IMR-90 (cell line): ENCODE data around the gene MAPKAP1. TPM values are rescaled to one million over a fixed set of nuclear protein-coding genes. Genes with fewer than 3 reads are reported as not detected.

Experiments used
- ATAC-seq: fragments of 200-7000 bp; cut with Tn5 transposase; 2 replicates; pipeline ENCODE4 v1.9.1; 2020; ENCODE audit warnings: low read depth, mild to moderate bottlenecking, moderate library complexity
- BruUV-seq: library from RNA; stranded (reverse); fragments of 400-500 nt; replicated peaks from 2 replicates; lab custom pipeline; 2021; lab: Mats Ljungman, UMichigan
- CTCF ChIA-PET: fragments of 300-600 bp; formaldehyde crosslinking; extraction: SDS; loops from one replicate; lab custom pipeline; 2021; ENCODE audit warnings: antibody characterized with exemption; lab: Yijun Ruan, JAX
- POLR2A ChIA-PET: fragments of 300-600 bp; sonication (Branson Sonifier 250); formaldehyde crosslinking; loops from one replicate; lab custom pipeline; 2022; ENCODE audit warnings: antibody characterized with exemption; ENCODE audit not compliant: unreplicated experiment; lab: Charles Lee
- DNase-seq: peaks from one replicate; pipeline ENCODE4 v3.0.0; 2013
- H2AFZ ChIP-seq: replicated peaks from 2 replicates; pipeline ENCODE3; 2013; ENCODE audit warnings: low read length, mild to moderate bottlenecking; ENCODE audit not compliant: poor library complexity
- H2AK5ac ChIP-seq: 2 replicates; pipeline ENCODE4 v1.6.1; 2013; ENCODE audit warnings: low read depth, low read length, inconsistent platforms
- H2AK9ac ChIP-seq: replicated peaks from 2 replicates; pipeline ENCODE3; 2013; ENCODE audit warnings: mild to moderate bottlenecking, low read depth, low read length, moderate library complexity; ENCODE audit not compliant: poor library complexity
- H2BK120ac ChIP-seq: 2 replicates; pipeline ENCODE4 v1.6.1; 2013; ENCODE audit warnings: low read depth, low read length, inconsistent platforms
- H2BK15ac ChIP-seq: 3 replicates; pipeline ENCODE4 v1.6.1; 2013; ENCODE audit warnings: low read depth, low read length, inconsistent platforms
- H2BK20ac ChIP-seq: 2 replicates; pipeline ENCODE4 v1.6.1; 2013; ENCODE audit warnings: low read depth, mild to moderate bottlenecking, inconsistent platforms, low read length, moderate library complexity
- H2BK5ac ChIP-seq: 2 replicates; pipeline ENCODE4 v1.6.1; 2013; ENCODE audit warnings: mild to moderate bottlenecking, low read depth, low read length, inconsistent platforms; ENCODE audit not compliant: poor library complexity, severe bottlenecking
- H3K14ac ChIP-seq: replicated peaks from 2 replicates; pipeline ENCODE4 v1.6.1; 2013; ENCODE audit warnings: low read depth, low read length, inconsistent platforms
- H3K18ac ChIP-seq: 2 replicates; pipeline ENCODE4 v1.6.1; 2013; ENCODE audit warnings: low read depth, low read length, control low read depth
- H3K23ac ChIP-seq: 2 replicates; pipeline ENCODE4 v1.6.1; 2013; ENCODE audit warnings: low read depth, low read length, inconsistent platforms
- H3K27ac ChIP-seq: 2 replicates; pipeline ENCODE4 v1.5.1; 2013; ENCODE audit warnings: mild to moderate bottlenecking, control low read depth, low read length; ENCODE audit not compliant: insufficient read depth
- H3K27me3 ChIP-seq: 2 replicates; pipeline ENCODE4 v1.6.1; 2013; ENCODE audit warnings: low read length; ENCODE audit not compliant: control insufficient read depth, insufficient read depth
- H3K36me3 ChIP-seq: 2 replicates; pipeline ENCODE4 v1.6.1; 2013; ENCODE audit warnings: low read length, mixed read lengths; ENCODE audit not compliant: control insufficient read depth, insufficient read depth
- H3K4ac ChIP-seq: 2 replicates; pipeline ENCODE4 v1.6.1; 2013; ENCODE audit warnings: low read depth, low read length, inconsistent platforms
- H3K4me1 ChIP-seq: 2 replicates; pipeline ENCODE4 v1.6.1; 2013; ENCODE audit warnings: low read length, mixed read lengths; ENCODE audit not compliant: control insufficient read depth, insufficient read depth
- H3K4me2 ChIP-seq: 2 replicates; pipeline ENCODE4 v1.6.1; 2013; ENCODE audit warnings: low read depth, mild to moderate bottlenecking, control low read depth, low read length, moderate library complexity
- H3K4me3 ChIP-seq: 2 replicates; pipeline ENCODE4 v1.5.1; 2013; ENCODE audit warnings: low read depth, mild to moderate bottlenecking, control low read depth, low read length, moderate library complexity; ENCODE audit not compliant: insufficient read depth
- H3K56ac ChIP-seq: 2 replicates; pipeline ENCODE4 v1.6.1; 2013; ENCODE audit warnings: low read length, inconsistent platforms; ENCODE audit not compliant: insufficient read depth; ENCODE audit errors: extremely low read depth
- H3K79me1 ChIP-seq, 2 experiments: 2 replicates each; pipeline ENCODE4 v1.6.1; 2013; ENCODE audit warnings: low read length in 2 of 2, inconsistent platforms in 1 of 2, low read depth in 1 of 2
- H3K9ac ChIP-seq: 2 replicates; pipeline ENCODE4 v1.6.1; 2013; ENCODE audit warnings: low read depth, low read length, control low read depth
- H3K9me1 ChIP-seq: 2 replicates; pipeline ENCODE4 v1.6.1; 2013; ENCODE audit warnings: low read length, inconsistent platforms; ENCODE audit not compliant: insufficient read depth
- H3K9me3 ChIP-seq: 2 replicates; pipeline ENCODE4 v1.6.1; 2013; ENCODE audit warnings: low read length; ENCODE audit not compliant: control insufficient read depth, insufficient read depth
- H4K20me1 ChIP-seq: 2 replicates; pipeline ENCODE4 v1.6.1; 2013; ENCODE audit warnings: low read length, inconsistent platforms; ENCODE audit not compliant: insufficient read depth
- H4K5ac ChIP-seq: 2 replicates; pipeline ENCODE4 v1.6.1; 2013; ENCODE audit warnings: mild to moderate bottlenecking, low read depth, low read length, control low read depth
- H4K8ac ChIP-seq, 2 experiments: 2 replicates each; pipeline ENCODE4 v1.6.1; 2013; ENCODE audit warnings: low read depth in 2 of 2, low read length in 2 of 2, control low read depth in 1 of 2, inconsistent platforms in 1 of 2
- H4K91ac ChIP-seq: 2 replicates; pipeline ENCODE4 v1.6.1; 2013; ENCODE audit warnings: low read depth, low read length, inconsistent platforms; ENCODE audit not compliant: insufficient read depth
- BHLHE40 ChIP-seq: fragments of 150-350 bp; IDR thresholded peaks from 2 replicates; pipeline ENCODE4 v1.6.1; 2016; ENCODE audit warnings: mild to moderate bottlenecking, low read depth, low read length
- CHD1 ChIP-seq: IDR thresholded peaks from 2 replicates; pipeline ENCODE4 v1.6.1; 2012; ENCODE audit warnings: low read depth, low read length, improper control_type of control experiment
- FOS ChIP-seq: fragments of 150-350 bp; IDR thresholded peaks from 2 replicates; pipeline ENCODE4 v1.6.1; 2016; ENCODE audit warnings: low read depth, low read length
- MXI1 ChIP-seq: IDR thresholded peaks from 2 replicates; pipeline ENCODE4 v1.6.1; 2012; ENCODE audit warnings: low read depth, mild to moderate bottlenecking, low read length, moderate library complexity, borderline replicate concordance
- RCOR1 ChIP-seq: IDR thresholded peaks from 2 replicates; pipeline ENCODE4 v1.6.1; 2012; ENCODE audit warnings: mild to moderate bottlenecking, low read length, improper control_type of control experiment; ENCODE audit not compliant: insufficient replicate concordance
- RFX5 ChIP-seq: IDR thresholded peaks from 2 replicates; pipeline ENCODE4 v1.8.0; 2012; ENCODE audit warnings: low read depth, mild to moderate bottlenecking, low read length, moderate library complexity
- SMC3 ChIP-seq: fragments of 150-350 bp; IDR thresholded peaks from 2 replicates; pipeline ENCODE4 v1.6.1; 2016; ENCODE audit warnings: low read depth, mild to moderate bottlenecking, antibody characterized with exemption, low read length, moderate library complexity
- WGBS, 2 experiments: methylation state at CpG; one replicate each; pipeline versions ENCODE4 v1.1.5 to v1.1.7; 2013; ENCODE audit warnings: missing lambda C conversion rate in 2 of 2; ENCODE audit not compliant: insufficient read length in 1 of 2; ENCODE audit errors: extremely low coverage in 2 of 2; 5-methylcytosine and 5-hydroxymethylcytosine counted together
- dilution Hi-C: fragments of 300-500 bp; cut with HindIII; formaldehyde crosslinking; loops from one replicate; pipeline ENCODE4 v1.14.3; 2018; ENCODE audit warnings: low sequenced_read_pairs; ENCODE audit not compliant: unreplicated experiment
- in situ Hi-C: fragments of 300-500 bp; cut with MboI; formaldehyde crosslinking; loops from 3 replicates; pipeline ENCODE4 v1.14.3; 2019; ENCODE audit warnings: low sequenced_read_pairs, inconsistent platforms, mixed read lengths
- intact Hi-C: fragments of 100-400 bp; cut with micrococcal nuclease; formaldehyde crosslinking; loops from 2 replicates; pipeline ENCODE4 v1.10.0; 2022
- polyA plus RNA-seq, 3 experiments: library from polyadenylated mRNA; depleted of rRNA; stranded (reverse); fragments of >200 nt; gene quantifications; 2 replicates each; pipeline ENCODE4 v1.2.3, GENCODE V29; 2012; ENCODE audit warnings: low replicate concordance in 1 of 3
- total RNA-seq: library from RNA; depleted of rRNA; stranded (reverse); fragments of >200 nt; gene quantifications from 2 replicates; pipeline ENCODE4 v1.2.3, GENCODE V29; 2012

MAPKAP1 gene
- total and polyA plus RNA-seq, 2 of the 4 experiments (the other 2 are of a cell fraction): 87.2 to 158 TPM

GRCh38 chr9:125591888-125592287, 115.1 kb downstream of the MAPKAP1 start:
- no peak overlapping the region for H3K23ac ChIP-seq
- no TSS peak for BruUV-seq
- no peak overlapping the region for H2AK5ac ChIP-seq
- DNase-seq (no peak), ATAC-seq (no peak)
- H3K36me3 ChIP-seq: no peaks in the 10 kb centered on the region; the same call in 1 of the 2 replicates
- in situ Hi-C loops: no loop called here
- TF ChIP-seq BHLHE40 (no peak), RFX5 (no peak), FOS (no peak), CHD1 (no peak), SMC3 (no peak), RCOR1 (no peak), MXI1 (no peak)
- peaks cover 26 to 67% of the 10 kb centered on the region in 2 experiments for H3K79me1 ChIP-seq
- no peak overlapping the region for H4K5ac ChIP-seq
- no peak overlapping the region for H2BK20ac ChIP-seq
- no peak overlapping the region; the same call in 1 of the 2 replicates for H3K14ac ChIP-seq
- no peak overlapping the region for H3K56ac ChIP-seq
- no peak overlapping the region for H2BK120ac ChIP-seq
- H3K9me1 ChIP-seq: peaks cover 17% of the 10 kb centered on the region
- H4K8ac ChIP-seq: no peak overlapping the region
- H3K4me3 ChIP-seq: no peak overlapping the region
- H2AK9ac ChIP-seq: no peak overlapping the region
- H3K27ac ChIP-seq: no peak overlapping the region
- peaks cover 2% of the 10 kb centered on the region for H3K4me1 ChIP-seq
- CTCF ChIA-PET: no interaction called here
- no peak overlapping the region for H2BK15ac ChIP-seq
- no peak overlapping the region for H2AFZ ChIP-seq
- dilution Hi-C loops: no loop called here
- no peak overlapping the region for H3K4ac ChIP-seq
- peaks cover 33% of the 10 kb centered on the region for H4K20me1 ChIP-seq
- POLR2A ChIA-PET: no interaction called here
- WGBS, 2 experiments: no CpG with 5 or more reads among the region's 4 CpGs
- no peaks in the 10 kb centered on the region for H3K9me3 ChIP-seq
- no peak overlapping the region for H4K91ac ChIP-seq
- H2BK5ac ChIP-seq: no peak overlapping the region
- H3K27me3 ChIP-seq: no peaks in the 10 kb centered on the region
- intact Hi-C loops: no loop called here
- H3K4me2 ChIP-seq: no peak overlapping the region
- H3K18ac ChIP-seq: no peak overlapping the region
- H3K9ac ChIP-seq: no peak overlapping the region
